ENCODE measurements around the gene ITGB6.
"Not testable (repeated sequence)": the region's sequence is repeated elsewhere in the genome, so short reads cannot be mapped to it uniquely, and the experiment has no call there.

Gene ITGB6

GRCh38 chr2:160139991-160140390 is 60.1 kb downstream of the ITGB6 start:
- DNase-seq (ENCODE audit: low read depth), result no peak

GRCh38 chr2:160139350-160139749 is 60.7 kb downstream of the ITGB6 start:
- DNase-seq (ENCODE audit: low read depth), result no peak

- DNase-seq (ENCODE audit: low read depth), result no peak
Measured at GRCh38 chr2:160138406-160138805, 61.7 kb downstream of the ITGB6 start.

- DNase-seq (ENCODE audit: low read depth), result no peak
Measured at GRCh38 chr2:160137464-160137863, 62.6 kb downstream of the ITGB6 start.

GRCh38 chr2:160132761-160133160 is 67.3 kb downstream of the ITGB6 start:
- no peak for DNase-seq (ENCODE audit: low read depth)

GRCh38 chr2:160126756-160127155 is 73.3 kb downstream of the ITGB6 start:
- no peak for DNase-seq (ENCODE audit: low read depth)

GRCh38 chr2:160126315-160126714 is 73.8 kb downstream of the ITGB6 start:
- DNase-seq (ENCODE audit: low read depth), result no peak

- DNase-seq (ENCODE audit: low read depth), result no peak
Measured at GRCh38 chr2:160125828-160126227, 74.2 kb downstream of the ITGB6 start.

- no peak for DNase-seq (ENCODE audit: low read depth)
Measured at GRCh38 chr2:160125366-160125765, 74.7 kb downstream of the ITGB6 start.

GRCh38 chr2:160124571-160124970 is 75.5 kb downstream of the ITGB6 start:
- DNase-seq (ENCODE audit: low read depth), result no peak

- not testable (repeated sequence) for DNase-seq (ENCODE audit: low read depth)
Measured at GRCh38 chr2:160114721-160115120, 85.4 kb downstream of the ITGB6 start.

- no peak for DNase-seq (ENCODE audit: low read depth)
Measured at GRCh38 chr2:160114020-160114419, 86.1 kb downstream of the ITGB6 start.

GRCh38 chr2:160111951-160112798 is 87.9 kb downstream of the ITGB6 start:
- DNase-seq (ENCODE audit: low read depth), result no peak

GRCh38 chr2:160110674-160111239 is 89.3 kb downstream of the ITGB6 start:
- DNase-seq (ENCODE audit: low read depth), result no peak

GRCh38 chr2:160109939-160110673 is 90.0 kb downstream of the ITGB6 start:
- DNase-seq (ENCODE audit: low read depth), result no peak

GRCh38 chr2:160109243-160109642 is 90.8 kb downstream of the ITGB6 start:
- DNase-seq (ENCODE audit: low read depth), result no peak

GRCh38 chr2:160108646-160109045 is 91.4 kb downstream of the ITGB6 start:
- DNase-seq (ENCODE audit: low read depth), result no peak

GRCh38 chr2:160105366-160105765 is 94.7 kb downstream of the ITGB6 start:
- DNase-seq (ENCODE audit: low read depth), result no peak

GRCh38 chr2:160104115-160104514 is 96.0 kb downstream of the ITGB6 start:
- DNase-seq (ENCODE audit: low read depth), result no peak

GRCh38 chr2:160097326-160097725 is 102.7 kb downstream of the ITGB6 start:
- DNase-seq (ENCODE audit: low read depth), result no peak

GRCh38 chr2:160096409-160096808 is 103.7 kb downstream of the ITGB6 start:
- no peak for DNase-seq (ENCODE audit: low read depth)

- no peak for DNase-seq (ENCODE audit: low read depth)
Measured at GRCh38 chr2:160092445-160092844, 107.6 kb downstream of the ITGB6 start.

- no peak for DNase-seq (ENCODE audit: low read depth)
Measured at GRCh38 chr2:160091381-160091780, 108.7 kb downstream of the ITGB6 start.

Measured in CMK (cell line).